Ovary (tissue), 3 donors: ENCODE data around the gene ALX3.

ENCODE experiments used
- POLR2A ChIP-seq: fragments of 450-650 bp; IDR thresholded peaks from one replicate; pipeline ENCODE4 v1.6.1; 2017; ENCODE audit warnings: antibody characterized with exemption, mild to moderate bottlenecking, moderate library complexity
- TF ChIP-seq, protein P1 (sequence below), 3 donors: fragments of 450-650 bp in 2 of 3; fragments of 200-600 bp in 1 of 3; IDR thresholded peaks; one replicate each; pipeline versions ENCODE4 v1.5.1 to v1.8.0; 2016 to 2022; ENCODE audit warnings: antibody characterized with exemption in 3 of 3, mild to moderate bottlenecking in 1 of 3
- donor health status: DM: no; HTN: no; CAD: no.

DNA sequence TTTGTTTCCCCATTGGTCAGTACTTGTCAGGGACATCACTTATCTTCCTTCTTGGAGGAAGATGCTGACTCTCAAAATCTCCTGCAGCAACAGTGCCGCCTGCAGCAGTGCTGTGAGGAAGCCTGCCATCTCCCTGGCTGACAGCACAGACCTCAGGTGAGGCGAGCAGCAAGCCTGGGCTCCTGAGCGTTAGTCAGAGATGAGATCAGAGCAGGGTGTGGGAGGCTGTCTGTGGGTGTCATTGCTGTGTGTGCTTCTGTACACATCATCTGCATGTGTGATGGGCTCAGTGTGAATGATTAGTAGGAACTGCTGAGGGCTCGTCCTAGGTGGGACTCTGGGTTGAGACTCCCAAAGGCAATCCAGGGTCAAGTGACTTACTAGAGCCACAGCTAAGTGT lies 29.9 kb downstream of the ALX3 start:
- TF ChIP-seq, protein P1, sequence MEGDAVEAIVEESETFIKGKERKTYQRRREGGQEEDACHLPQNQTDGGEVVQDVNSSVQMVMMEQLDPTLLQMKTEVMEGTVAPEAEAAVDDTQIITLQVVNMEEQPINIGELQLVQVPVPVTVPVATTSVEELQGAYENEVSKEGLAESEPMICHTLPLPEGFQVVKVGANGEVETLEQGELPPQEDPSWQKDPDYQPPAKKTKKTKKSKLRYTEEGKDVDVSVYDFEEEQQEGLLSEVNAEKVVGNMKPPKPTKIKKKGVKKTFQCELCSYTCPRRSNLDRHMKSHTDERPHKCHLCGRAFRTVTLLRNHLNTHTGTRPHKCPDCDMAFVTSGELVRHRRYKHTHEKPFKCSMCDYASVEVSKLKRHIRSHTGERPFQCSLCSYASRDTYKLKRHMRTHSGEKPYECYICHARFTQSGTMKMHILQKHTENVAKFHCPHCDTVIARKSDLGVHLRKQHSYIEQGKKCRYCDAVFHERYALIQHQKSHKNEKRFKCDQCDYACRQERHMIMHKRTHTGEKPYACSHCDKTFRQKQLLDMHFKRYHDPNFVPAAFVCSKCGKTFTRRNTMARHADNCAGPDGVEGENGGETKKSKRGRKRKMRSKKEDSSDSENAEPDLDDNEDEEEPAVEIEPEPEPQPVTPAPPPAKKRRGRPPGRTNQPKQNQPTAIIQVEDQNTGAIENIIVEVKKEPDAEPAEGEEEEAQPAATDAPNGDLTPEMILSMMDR (IDR thresholded peaks at IDR 0.05): no peak
- TF ChIP-seq POLR2A: no peak
